Prostate gland (tissue), 2 donors: ENCODE measurements around the gene LAMTOR2.

Source experiments
- CTCF ChIP-seq, 4 experiments: fragments of 200-600 bp in 2 of 4; fragments of 450-650 bp in 2 of 4; sonication (generic) in 2 of 4; IDR thresholded peaks; 1 replicate in 3 of 4; 2 replicates in 1 of 4; pipeline ENCODE4 v1.5.1; 2016 to 2019; ENCODE audit warnings: antibody characterized with exemption in 4 of 4, mild to moderate bottlenecking in 2 of 4, moderate library complexity in 2 of 4
- POLR2A ChIP-seq: fragments of 450-650 bp; IDR thresholded peaks from one replicate; pipeline ENCODE4 v1.6.1; 2016; ENCODE audit warnings: antibody characterized with exemption, mild to moderate bottlenecking
- POLR2AphosphoS5 ChIP-seq: sonication (generic); formaldehyde crosslinking; IDR thresholded peaks from one replicate; pipeline ENCODE4 v1.6.1; 2017; ENCODE audit warnings: antibody characterized with exemption

DNA sequence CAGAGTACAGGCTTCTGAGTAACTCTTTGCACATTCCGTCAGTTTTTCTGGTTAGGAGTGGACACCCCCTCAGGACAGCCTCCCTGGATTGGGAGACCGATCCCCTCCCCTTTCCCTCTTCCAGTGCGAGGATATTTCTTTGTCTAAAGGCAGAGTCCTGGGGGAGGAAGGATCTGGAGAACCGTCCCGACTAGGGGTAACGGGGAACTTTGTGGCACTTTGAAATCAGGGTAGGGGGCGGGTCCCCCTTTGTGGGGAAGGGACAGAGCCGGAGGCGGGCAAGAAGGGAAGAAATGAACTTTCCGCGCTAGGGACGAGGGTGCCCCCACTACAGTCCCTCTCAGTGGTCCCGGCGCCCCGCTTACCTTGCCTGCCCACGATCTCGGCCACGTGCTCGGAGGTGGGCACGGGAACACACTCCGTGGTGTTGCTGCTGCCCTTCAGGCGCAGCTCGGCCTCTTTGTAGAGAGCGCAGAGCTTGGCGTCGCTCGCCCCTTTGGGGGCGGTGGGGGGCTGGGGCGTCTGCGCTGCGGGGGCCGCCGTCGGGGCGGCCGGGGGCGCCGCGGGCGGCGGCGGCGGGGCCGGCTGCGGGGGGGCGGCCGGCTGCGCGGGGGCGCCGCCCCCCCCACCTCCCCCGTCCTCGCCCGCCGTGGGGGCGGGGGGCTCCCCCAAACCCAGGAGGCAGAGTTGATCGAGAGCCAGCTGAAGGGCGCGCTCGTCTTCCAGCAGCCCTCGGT is 26.8 kb downstream of the LAMTOR2 start:
- TF ChIP-seq CTCF (IDR thresholded peaks at IDR 0.05) (no peak), POLR2A (no peak), POLR2AphosphoS5 (no peak)
